HG03135 (cell line): ENCODE data around the gene SLC15A4.
"Not testable (repeated sequence)": the region's sequence is repeated elsewhere in the genome, so short reads cannot be mapped to it uniquely, and the experiment has no call there.

Experiments
- ATAC-seq: cut with Tn5 transposase; IDR thresholded peaks from one replicate; pipeline ENCODE4 v1.9.1; 2021; ENCODE audit warnings: mild to moderate bottlenecking, moderate library complexity; ENCODE audit not compliant: unreplicated experiment

The SLC15A4 gene

DNA sequence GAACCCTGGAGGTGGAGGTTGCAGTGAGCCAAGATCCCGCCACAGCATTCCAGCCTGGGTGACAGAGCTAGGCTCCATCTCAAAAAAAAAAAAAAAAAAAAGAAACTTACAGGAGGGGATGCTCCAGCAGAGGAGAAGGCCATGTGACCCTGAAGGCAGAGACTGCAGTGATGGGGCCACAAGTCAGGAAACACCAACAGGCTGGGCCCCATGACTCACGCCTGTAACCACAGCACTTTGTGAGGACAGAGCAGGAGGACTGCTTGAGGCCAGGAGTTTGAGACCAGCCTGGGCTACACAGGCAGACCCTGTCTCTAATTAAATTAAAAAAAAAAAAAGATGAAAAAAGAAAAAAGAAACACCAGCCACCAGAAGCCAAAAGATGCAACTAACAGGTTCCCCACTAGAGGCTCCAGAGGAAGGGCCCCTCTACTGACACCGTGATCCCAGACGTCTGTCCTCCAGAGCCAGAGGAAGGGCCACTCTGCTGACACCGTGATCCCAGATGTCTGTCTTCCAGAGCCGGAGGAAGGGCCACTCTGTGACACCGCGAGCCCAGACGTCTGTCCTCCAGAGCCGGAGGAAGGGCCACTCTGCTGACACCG lies 20.4 kb upstream of the SLC15A4 start:
- no peak for ATAC-seq

DNA sequence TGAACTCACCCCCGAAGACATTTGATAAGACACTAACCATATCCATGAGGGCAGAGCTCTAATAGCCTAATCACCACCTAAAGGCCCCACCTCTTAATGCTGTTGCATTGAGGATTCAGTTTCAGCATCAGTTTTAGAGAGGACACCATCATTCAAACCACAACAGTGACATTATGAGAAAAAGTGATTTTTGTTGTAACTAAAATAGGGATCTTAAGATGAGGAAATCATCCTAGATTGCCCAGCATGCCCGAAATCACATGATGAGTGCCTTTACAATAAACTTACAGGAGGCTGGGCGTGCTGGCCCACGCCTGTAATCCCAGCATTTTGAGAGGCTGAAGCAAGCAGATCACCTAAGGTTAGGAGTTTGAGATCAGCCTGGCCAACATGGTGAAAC lies 19.8 kb upstream of the SLC15A4 start:
- no peak for ATAC-seq

DNA sequence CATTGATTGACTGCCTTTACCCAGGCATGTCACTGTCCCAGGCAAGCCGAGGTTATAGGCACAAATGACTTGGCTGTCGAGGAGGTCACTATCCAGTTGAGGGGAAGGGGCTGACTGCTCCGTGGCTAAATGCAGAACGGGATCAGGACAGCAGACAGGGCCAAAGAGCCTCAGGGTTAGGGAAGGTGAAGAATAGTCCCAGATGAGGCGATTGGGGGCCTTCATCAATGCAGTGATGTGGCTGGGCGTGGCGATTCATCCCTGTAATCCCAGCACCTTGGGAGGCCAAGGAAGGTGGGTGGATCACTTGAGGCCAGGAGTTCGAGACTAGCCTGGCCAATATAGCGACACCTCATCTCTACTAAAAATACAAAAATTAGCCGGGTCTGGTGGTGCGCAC lies 18.8 kb upstream of the SLC15A4 start:
- no peak for ATAC-seq

GRCh38 chr12:128840862-128841468 lies 17.2 kb upstream of the SLC15A4 start:
- ATAC-seq, result peak; percentile 58

GRCh38 chr12:128839885-128840284 lies 16.1 kb upstream of the SLC15A4 start:
- ATAC-seq, result not testable (repeated sequence)

DNA sequence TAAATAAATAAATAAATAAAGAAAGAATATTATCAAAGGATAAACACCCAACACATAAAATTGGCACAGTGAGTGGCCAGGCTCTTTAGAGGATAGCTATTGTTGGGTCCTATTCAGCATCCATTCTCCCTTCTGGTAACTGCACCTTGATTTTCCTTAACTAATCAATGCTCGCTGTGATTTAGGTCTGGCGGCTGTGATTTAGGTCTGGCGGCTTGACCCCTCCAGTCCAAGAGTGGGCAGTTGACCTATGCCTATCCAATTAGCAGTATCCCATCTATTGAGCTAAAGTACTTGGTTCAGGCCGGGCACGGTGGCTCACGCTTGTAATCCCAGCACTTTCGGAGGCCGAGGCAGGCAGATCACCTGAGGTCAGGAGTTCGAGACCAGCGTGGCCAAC lies 9.7 kb upstream of the SLC15A4 start:
- ATAC-seq, result no peak

- ATAC-seq, result peak; percentile 49
Observed at GRCh38 chr12:128830505-128830893, 6.7 kb upstream of the SLC15A4 start.

DNA sequence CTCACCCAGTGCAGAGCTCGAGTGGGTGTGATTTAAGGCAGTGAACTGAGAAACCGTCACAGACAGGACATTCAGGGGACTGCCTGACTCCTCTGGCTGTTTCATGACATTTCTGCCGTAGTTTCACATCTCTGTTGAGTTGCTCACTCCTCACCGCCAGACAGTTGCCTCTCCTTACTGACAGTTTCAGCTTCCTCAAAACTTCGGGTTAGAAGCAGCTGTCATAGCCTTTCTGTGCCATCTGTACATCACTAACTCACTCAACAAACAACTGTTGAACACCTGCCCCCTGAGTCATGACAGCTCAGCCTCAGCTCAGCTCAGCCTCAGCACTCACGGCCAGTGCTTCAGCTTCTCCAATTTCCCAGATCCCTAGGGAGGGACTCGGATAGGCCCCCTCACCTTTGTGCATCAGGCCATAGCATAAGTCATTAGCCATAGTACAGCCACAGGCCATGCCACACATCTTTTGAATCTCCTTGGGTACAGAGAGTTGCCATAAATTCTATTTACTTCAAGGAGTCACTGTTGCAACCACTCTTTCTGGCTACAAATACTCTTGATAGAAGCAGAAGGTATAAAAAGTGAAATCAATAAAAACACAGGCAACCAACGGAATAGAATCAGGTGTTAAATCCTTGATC lies 6.2 kb upstream of the SLC15A4 start:
- peak; percentile 91 for ATAC-seq

GRCh38 chr12:128827724-128828123 lies 4.0 kb upstream of the SLC15A4 start:
- no peak for ATAC-seq

DNA sequence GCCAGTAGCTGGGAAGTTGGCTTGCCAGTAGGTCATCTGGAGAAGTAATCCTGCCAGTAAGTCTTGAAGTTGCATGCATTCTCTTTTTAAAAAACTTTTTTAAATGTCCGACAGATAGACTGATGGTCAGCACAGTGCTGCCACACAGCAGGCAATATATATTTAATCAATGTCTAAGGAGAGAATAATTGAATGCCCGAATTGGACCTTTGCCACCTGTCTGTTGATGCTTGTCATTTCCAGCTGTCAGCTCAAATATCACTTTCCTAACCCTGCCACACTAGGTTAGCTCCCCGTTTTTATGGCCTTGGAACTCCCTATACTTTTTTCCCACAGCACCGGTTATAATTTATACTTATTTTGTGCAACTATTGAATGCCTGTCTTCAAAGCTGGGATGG lies 2.1 kb upstream of the SLC15A4 start:
- no peak for ATAC-seq

DNA sequence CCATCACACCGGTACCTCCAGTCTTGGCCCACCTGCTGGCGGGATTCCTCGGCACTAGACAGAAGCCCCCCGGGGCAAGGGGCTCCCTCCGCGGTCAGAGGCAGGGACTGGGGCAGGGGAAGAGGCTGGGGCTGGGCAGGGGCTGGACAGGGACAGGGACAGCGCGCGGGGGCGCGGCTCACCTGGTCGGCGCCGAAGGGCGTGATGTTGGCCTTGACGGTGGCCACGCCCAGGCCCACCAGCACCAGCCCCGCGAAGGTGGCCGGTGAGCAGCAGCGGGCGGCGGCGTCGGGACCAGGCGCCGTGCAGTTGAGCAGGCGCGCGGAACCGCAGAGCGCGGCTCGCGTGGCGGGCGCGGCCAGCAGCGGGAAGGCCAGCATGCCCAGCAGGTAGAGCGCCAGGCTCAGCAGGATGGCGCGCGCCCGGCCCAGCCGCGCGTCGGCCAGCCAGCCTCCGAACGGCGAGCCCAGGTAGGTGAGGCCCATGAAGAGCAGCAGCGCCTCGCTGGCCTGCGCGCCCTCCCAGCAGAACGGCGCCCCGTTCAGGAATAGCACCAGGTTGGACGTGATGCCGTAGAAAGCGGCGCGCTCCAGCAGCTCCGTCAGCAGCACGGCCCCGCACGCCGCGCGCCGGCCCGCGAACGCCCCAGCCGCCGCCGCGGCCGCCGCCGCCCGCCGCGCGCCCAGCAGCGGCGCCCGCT lies 392 bp downstream of the SLC15A4 start:
- ATAC-seq, result peak; percentile 9

DNA sequence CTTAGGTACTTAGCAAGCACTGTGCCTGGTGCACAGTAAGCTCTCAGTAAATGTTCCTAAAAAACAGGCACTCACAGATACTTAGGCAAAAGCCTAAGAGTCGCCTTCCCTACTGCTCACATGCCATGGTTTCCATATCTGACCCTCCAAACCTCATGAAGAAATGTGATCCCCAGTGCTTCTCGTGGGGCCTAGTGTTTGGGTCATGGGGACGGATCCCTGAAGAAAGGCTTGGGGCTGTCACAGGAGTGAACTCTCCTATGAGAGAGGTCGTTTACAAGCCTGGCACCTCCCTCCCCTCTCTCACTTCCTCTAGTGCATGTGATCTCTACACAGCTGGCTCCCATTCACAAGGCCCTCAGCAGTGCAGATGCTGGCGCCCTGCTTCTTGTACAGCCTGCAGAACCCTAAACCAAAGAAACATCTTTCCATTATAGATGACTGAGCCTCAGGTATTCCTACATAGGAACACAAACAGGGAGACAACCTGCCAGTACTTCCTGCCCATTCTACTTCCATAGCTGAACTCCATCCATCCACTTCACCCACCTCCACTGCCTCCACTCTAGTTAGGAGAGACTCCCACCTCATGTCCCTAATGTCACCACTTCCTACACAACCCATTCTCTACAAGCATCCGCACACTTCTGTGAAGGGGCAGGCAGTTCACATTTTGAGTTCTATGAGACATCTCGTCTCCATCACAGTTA lies 2.9 kb downstream of the SLC15A4 start:
- peak; percentile 59 for ATAC-seq

DNA sequence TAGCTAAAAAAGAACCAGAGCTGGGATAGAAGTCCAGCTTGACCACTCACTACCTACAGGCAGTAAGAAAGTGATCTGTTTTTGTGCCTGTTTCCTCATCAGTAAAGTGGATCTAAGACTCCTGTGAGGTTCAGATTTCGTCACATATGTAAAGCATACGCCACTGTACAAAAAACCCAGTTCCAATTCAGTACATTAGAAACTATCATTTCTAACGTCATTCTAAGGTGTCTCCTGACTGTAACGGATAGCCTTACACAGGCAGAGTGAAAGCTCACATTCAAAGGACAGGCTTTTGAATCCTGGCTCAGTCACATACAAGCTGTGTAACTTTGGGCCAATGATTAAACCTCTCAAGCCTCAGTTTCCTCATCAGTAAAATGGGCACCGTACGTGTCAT lies 3.5 kb downstream of the SLC15A4 start:
- ATAC-seq, result no peak

GRCh38 chr12:128819293-128820144 lies 4.2 kb downstream of the SLC15A4 start:
- ATAC-seq, result no peak

DNA sequence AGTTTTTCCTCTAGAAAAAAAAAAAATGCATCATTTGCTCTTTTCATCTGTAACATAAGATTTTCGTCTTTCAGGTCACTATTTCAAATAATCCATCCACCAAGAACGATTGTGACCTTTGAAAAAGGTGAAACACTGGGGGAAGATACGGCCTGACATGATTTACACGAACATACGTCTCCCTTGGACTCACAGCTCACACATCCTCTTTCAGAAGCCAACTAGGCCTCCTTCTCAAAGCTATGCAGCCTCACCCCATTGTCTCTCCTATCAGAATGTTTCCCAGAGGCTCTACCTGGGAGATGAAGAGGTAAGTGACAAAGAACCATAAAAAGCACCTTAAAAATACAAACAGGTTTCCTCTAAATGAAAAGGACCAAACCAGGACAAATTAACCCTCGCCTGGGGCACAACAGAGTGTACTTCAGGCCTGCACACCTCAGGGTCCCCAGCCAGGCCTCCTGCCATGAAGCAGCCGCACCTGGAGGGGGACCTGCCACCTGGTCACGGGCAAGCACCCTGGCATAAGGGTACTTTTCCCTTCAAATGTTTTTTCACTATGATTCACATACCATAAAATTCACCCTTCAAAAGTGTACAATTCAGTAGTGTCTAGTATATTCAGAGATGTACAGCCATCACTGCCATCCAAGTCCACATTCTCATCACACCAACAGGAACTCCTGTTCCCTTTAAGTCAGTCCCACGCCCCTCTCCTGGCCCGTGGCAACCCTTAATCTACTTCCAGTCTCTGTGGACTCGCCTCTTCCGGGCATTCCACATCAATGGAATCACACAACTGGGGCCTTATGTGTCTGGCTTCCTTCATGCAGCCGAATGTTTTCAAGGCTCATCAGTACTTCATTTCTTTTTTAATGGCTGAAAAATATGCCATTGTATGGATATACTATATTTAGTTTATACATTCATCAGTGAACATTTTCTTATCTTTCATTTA lies 5.4 kb downstream of the SLC15A4 start:
- peak; percentile 28 for ATAC-seq

DNA sequence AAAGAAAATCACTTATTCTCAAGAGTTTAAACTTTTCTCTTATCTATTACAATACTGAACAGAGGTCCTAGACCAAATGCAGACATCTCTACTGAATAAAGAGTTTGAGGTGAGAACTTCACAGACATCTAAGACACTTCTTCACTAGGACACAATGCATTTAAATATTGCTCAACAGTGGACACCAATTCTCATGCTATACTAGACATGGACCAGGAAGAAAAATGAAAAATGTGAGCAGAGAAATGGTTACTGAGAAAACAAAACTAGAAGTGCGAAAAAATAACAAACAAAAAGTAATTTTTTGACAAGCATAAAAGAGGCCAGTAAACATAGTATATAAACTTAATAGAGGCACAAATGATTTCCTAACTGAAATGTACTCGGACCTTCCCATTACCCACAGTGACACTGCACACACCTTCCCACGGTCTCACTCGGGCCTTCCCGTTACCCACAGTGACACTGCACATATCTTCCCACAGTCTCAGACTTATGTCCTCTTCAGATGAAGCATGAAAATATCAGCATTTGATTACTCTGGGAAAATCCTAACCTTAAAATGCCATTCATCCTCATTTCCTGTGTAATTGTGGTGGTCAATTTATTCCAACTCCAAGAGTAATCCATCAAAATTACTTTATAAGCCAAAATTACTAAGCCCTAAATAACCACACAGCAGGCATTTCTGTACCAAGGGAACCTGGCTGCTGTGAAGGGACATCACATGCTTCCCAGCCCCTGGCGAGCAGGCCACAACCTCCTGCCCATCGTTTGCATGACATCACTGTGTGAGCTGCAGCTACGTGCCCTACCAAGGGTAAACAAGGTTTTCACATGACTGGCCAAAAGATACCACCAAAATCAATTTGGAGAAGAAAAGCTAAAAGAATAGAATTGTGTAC lies 6.4 kb downstream of the SLC15A4 start:
- peak; percentile 41 for ATAC-seq

GRCh38 chr12:128816643-128816920 lies 7.2 kb downstream of the SLC15A4 start:
- ATAC-seq, result no peak
